Gastroesophageal sphincter (tissue), 4 donors: ENCODE measurements around the gene SLFN14. TPM values are rescaled to one million over a fixed set of nuclear protein-coding genes. Genes with fewer than 3 reads are reported as not detected.
"Not testable (repeated sequence)": the region's sequence is repeated elsewhere in the genome, so short reads cannot be mapped to it uniquely, and the experiment has no call there.

Source experiments
- ATAC-seq: fragments of 150-250 bp; one replicate; pipeline ENCODE4 v1.9.1; 2016; ENCODE audit warnings: mild to moderate bottlenecking, moderate library complexity
- H3K27ac ChIP-seq, 4 donors: fragments of 200-600 bp; sonication (generic) in 3 of 4; 1 replicate in 3 of 4; 2 replicates in 1 of 4; pipeline ENCODE4 v1.5.1; 2016 to 2019
- H3K27me3 ChIP-seq: fragments of 200-600 bp; sonication (generic); one replicate; pipeline ENCODE4 v1.5.1; 2019
- H3K36me3 ChIP-seq, 2 donors: fragments of 200-600 bp; sonication (generic); one replicate each; pipeline ENCODE4 v1.5.1; 2019; ENCODE audit warnings: control low read depth in 1 of 2
- H3K4me1 ChIP-seq, 3 donors: fragments of 200-600 bp; sonication (generic); 1 replicate in 2 of 3; 2 replicates in 1 of 3; pipeline ENCODE4 v1.5.1; 2016 to 2019; ENCODE audit warnings: control low read depth in 2 of 3
- H3K4me3 ChIP-seq, 2 donors: fragments of 200-600 bp; sonication (generic); one replicate each; pipeline ENCODE4 v1.5.1; 2019; ENCODE audit warnings: mild to moderate bottlenecking in 1 of 2, moderate library complexity in 1 of 2
- H3K9me3 ChIP-seq, 3 donors: fragments of 200-600 bp; sonication (generic); one replicate each; pipeline ENCODE4 v1.5.1; 2017 to 2019; ENCODE audit warnings: control low read depth in 2 of 3
- EP300 ChIP-seq: sonication (generic); formaldehyde crosslinking; IDR thresholded peaks from one replicate; pipeline ENCODE4 v1.6.1; 2017; ENCODE audit warnings: antibody characterized with exemption, mild to moderate bottlenecking
- POLR2A ChIP-seq, 2 donors: fragments of 450-650 bp; IDR thresholded peaks; one replicate each; pipeline ENCODE4 v1.6.1; 2017; ENCODE audit warnings: antibody characterized with exemption in 2 of 2, mild to moderate bottlenecking in 2 of 2, moderate library complexity in 1 of 2
- POLR2AphosphoS5 ChIP-seq: sonication (generic); formaldehyde crosslinking; IDR thresholded peaks from one replicate; pipeline ENCODE4 v1.6.1; 2017; ENCODE audit warnings: antibody characterized with exemption
- WGBS, 2 donors: methylation state at CpG; one replicate each; pipeline ENCODE4 v1.1.5; 2018; ENCODE audit warnings: low coverage in 1 of 2; 5-methylcytosine and 5-hydroxymethylcytosine counted together
- total RNA-seq, 4 donors: library from RNA; depleted of rRNA; stranded (reverse); fragments of >200 nt; gene quantifications; one replicate each; pipeline ENCODE4 v1.1.0, GENCODE V29; 2016
- TF ChIP-seq, protein P1 (sequence below), 4 experiments: fragments of 200-600 bp in 2 of 4; fragments of 450-650 bp in 2 of 4; sonication (generic) in 1 of 4; IDR thresholded peaks; one replicate each; pipeline ENCODE4 v1.5.1; 2017 to 2019; ENCODE audit warnings: antibody characterized with exemption in 4 of 4, mild to moderate bottlenecking in 2 of 4, moderate library complexity in 2 of 4

SLFN14 gene
- total RNA-seq, 4 donors from 2014 or later: not detected

GRCh38 chr17:35536664-35537171 lies 23.9 kb downstream of the SLFN14 start:
- peak overlapping the region in 2 of 4 donors; percentile 10 to 42 for H3K27ac ChIP-seq
- no peaks in the 10 kb centered on the region for H3K36me3 ChIP-seq
- no peaks in the 10 kb centered on the region for H3K9me3 ChIP-seq
- no peak for TF ChIP-seq EP300
- TF ChIP-seq, protein P1, sequence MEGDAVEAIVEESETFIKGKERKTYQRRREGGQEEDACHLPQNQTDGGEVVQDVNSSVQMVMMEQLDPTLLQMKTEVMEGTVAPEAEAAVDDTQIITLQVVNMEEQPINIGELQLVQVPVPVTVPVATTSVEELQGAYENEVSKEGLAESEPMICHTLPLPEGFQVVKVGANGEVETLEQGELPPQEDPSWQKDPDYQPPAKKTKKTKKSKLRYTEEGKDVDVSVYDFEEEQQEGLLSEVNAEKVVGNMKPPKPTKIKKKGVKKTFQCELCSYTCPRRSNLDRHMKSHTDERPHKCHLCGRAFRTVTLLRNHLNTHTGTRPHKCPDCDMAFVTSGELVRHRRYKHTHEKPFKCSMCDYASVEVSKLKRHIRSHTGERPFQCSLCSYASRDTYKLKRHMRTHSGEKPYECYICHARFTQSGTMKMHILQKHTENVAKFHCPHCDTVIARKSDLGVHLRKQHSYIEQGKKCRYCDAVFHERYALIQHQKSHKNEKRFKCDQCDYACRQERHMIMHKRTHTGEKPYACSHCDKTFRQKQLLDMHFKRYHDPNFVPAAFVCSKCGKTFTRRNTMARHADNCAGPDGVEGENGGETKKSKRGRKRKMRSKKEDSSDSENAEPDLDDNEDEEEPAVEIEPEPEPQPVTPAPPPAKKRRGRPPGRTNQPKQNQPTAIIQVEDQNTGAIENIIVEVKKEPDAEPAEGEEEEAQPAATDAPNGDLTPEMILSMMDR (IDR thresholded peaks at IDR 0.05): no peak
- no peak for TF ChIP-seq POLR2A (IDR thresholded peaks at IDR 0.05)
- TF ChIP-seq POLR2AphosphoS5: no peak
- H3K4me1 ChIP-seq: peaks cover 0 to 27% (median 0%) of the 10 kb centered on the region in 3 donors
- no peak overlapping the region for H3K4me3 ChIP-seq
- no peak for ATAC-seq
- 79 to 85% methylated on average over 9 to 11 of the region's 13 CpGs for WGBS, 2 donors
- peaks cover 7% of the 10 kb centered on the region for H3K27me3 ChIP-seq

DNA sequence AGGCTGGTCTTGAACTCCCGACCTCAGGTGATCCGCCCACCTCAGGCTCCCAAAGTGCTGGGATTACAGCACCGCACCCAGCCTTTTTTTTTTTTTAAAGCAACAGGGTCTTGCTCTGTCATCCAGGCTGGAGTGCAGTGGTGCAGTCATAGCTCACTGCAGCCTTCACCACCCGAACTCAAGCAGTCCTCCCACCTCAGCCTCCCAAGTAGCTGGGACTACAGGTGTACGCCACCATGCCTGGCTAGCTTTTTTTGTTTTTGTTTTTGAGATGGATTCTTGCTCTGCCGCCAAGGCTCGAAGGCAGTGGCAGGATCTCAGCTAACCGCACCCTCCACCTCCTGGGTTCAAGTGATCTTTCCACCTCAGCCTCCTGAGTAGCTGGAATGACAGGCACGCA lies 25.2 kb downstream of the SLFN14 start:
- WGBS, 2 donors: 95 to 100% methylated on average over 1 to 4 of the region's 9 CpGs
- H3K4me1 ChIP-seq: peaks cover 0 to 23% (median 0%) of the 10 kb centered on the region in 3 donors
- H3K9me3 ChIP-seq, H3K4me3 ChIP-seq, H3K27me3 ChIP-seq, ATAC-seq, H3K36me3 ChIP-seq, H3K27ac ChIP-seq: not testable (repeated sequence)

DNA sequence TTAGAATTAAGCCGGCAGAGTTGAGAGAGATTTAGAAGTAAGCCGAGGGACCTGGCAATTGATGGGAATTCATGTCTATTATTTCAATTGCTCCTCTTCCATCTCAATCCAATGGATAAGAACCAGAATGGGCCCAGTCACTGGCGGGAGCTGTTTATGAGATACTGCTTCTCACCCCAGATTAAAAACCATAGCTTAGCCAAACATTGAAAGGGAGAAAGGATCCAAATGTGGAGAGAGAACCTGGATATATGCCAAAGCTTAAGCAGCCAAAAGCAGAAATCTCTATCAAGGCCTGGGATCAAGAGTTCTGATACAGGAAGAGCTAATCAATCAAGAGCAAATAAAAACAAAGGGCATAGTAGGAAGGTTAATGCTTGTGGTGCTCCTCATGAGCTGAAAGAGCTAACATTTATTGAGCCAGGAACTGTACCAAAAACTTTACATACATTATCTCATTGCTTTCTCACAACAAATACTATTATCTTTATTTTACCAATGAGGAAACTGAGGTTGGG lies 26.0 kb downstream of the SLFN14 start:
- Histone ChIP-seq H3K4me1 (peaks cover 0 to 17% (median 0%) of the 10 kb centered on the region in 3 donors), H3K9me3 (no peaks in the 10 kb centered on the region), H3K27ac (no peak overlapping the region), H3K27me3 (no peaks in the 10 kb centered on the region), H3K4me3 (no peak overlapping the region), H3K36me3 (no peaks in the 10 kb centered on the region)
- ATAC-seq: no peak
- WGBS, 2 donors: 42 to 80% methylated on average over 1 to 3 of the region's 3 CpGs
- TF ChIP-seq, protein P1 (IDR thresholded peaks at IDR 0.05): no peak
- TF ChIP-seq POLR2A (IDR thresholded peaks at IDR 0.05): no peak
- no peak for TF ChIP-seq POLR2AphosphoS5
- TF ChIP-seq EP300: no peak

GRCh38 chr17:35531160-35531559 lies 29.5 kb downstream of the SLFN14 start:
- ATAC-seq: no peak
- 44 to 53% methylated on average over 1 of the region's 1 CpG for WGBS, 2 donors
- Histone ChIP-seq H3K4me1 (no peaks in the 10 kb centered on the region), H3K27ac (no peak overlapping the region), H3K36me3 (no peaks in the 10 kb centered on the region), H3K27me3 (peaks cover 5% of the 10 kb centered on the region), H3K9me3 (no peaks in the 10 kb centered on the region), H3K4me3 (no peak overlapping the region)
- TF ChIP-seq EP300 (no peak), POLR2A (IDR thresholded peaks at IDR 0.05) (no peak), POLR2AphosphoS5 (no peak)
- TF ChIP-seq, protein P1 (IDR thresholded peaks at IDR 0.05): no peak

DNA sequence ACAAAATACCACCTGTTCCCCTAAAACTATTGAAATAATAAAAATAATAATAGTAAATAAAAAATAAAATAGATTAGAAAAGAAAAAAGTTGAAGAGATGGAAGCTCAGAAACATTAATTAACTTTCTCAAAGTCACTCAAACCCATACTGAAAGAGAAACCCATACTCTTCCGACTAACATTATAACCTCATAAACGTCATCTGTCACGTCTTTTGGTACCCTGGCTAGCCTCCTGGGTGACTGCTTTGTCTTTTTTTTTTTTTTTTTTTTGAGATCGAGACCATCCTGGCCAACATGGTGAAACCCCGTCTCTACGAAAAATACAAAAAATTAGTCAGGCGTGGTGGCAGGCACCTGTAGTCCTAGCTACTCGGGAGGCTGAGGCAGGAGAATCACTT lies 30.8 kb downstream of the SLFN14 start:
- H3K36me3 ChIP-seq: no peaks in the 10 kb centered on the region
- H3K4me3 ChIP-seq: no peak overlapping the region
- TF ChIP-seq, protein P1 (IDR thresholded peaks at IDR 0.05): no peak
- H3K4me1 ChIP-seq: no peaks in the 10 kb centered on the region
- peaks cover 5% of the 10 kb centered on the region for H3K27me3 ChIP-seq
- no peak overlapping the region for H3K27ac ChIP-seq
- no peaks in the 10 kb centered on the region for H3K9me3 ChIP-seq
- no peak for ATAC-seq
- WGBS, 2 donors: 76 to 83% methylated on average over 2 to 3 of the region's 8 CpGs

- H3K4me1 ChIP-seq, H3K36me3 ChIP-seq, H3K27me3 ChIP-seq, H3K27ac ChIP-seq, H3K4me3 ChIP-seq, ATAC-seq, H3K9me3 ChIP-seq: not testable (repeated sequence)
- WGBS, 2 donors: 86 to 92% methylated on average over 1 of the region's 1 CpG
Measured at GRCh38 chr17:35529326-35529725, 31.3 kb downstream of the SLFN14 start.
